DND-41 (cell line): ENCODE measurements around the gene LRRN4CL.

Experiments
- CTCF ChIP-seq: IDR thresholded peaks from 2 replicates; pipeline ENCODE4 v1.5.1; 2012; ENCODE audit warnings: borderline replicate concordance, low read length, moderate library complexity, mild to moderate bottlenecking; ENCODE audit not compliant: poor library complexity, severe bottlenecking; ENCODE audit errors: extremely low read depth
- EZH2 ChIP-seq: IDR thresholded peaks from 3 replicates; pipeline ENCODE4 v1.6.1; 2012; ENCODE audit warnings: borderline replicate concordance, low read depth, mild to moderate bottlenecking, moderate library complexity, low read length, inconsistent platforms; ENCODE audit not compliant: severe bottlenecking

GRCh38 chr11:62664405-62665074 lies 24.8 kb downstream of the LRRN4CL start:
- TF ChIP-seq CTCF (no peak), EZH2 (no peak)
